SU-DHL-6 (cell line): ENCODE measurements around the gene RBM15.

ENCODE experiments used
- H2AFZ ChIP-seq: fragments of 200-600 bp; sonication (generic); 2 replicates; pipeline ENCODE4 v1.6.1; 2014; ENCODE audit warnings: low read depth, mild to moderate bottlenecking, moderate library complexity, mixed read lengths, antibody characterized with exemption, low read length; ENCODE audit not compliant: severe bottlenecking
- H3F3A ChIP-seq: fragments of 200-600 bp; shearing (Covaris generic); 2 replicates; pipeline ENCODE4 v1.6.0; 2016; ENCODE audit warnings: antibody characterized with exemption, mild to moderate bottlenecking; ENCODE audit not compliant: insufficient read depth
- H3K27ac ChIP-seq: fragments of 200-600 bp; sonication (generic); 2 replicates; pipeline ENCODE4 v1.5.1; 2016; ENCODE audit warnings: low read depth, mild to moderate bottlenecking, low read length, moderate library complexity, mixed read lengths
- H3K27me3 ChIP-seq: fragments of 200-600 bp; sonication (generic), shearing (Covaris generic); 2 replicates; pipeline ENCODE4 v1.6.0; 2014; ENCODE audit warnings: mild to moderate bottlenecking, low read length
- H3K36me3 ChIP-seq: fragments of 200-600 bp; sonication (generic); 2 replicates; pipeline ENCODE4 v1.6.1; 2014; ENCODE audit warnings: mild to moderate bottlenecking, low read length, mixed read lengths
- H3K4me2 ChIP-seq: fragments of 300-600, 200-600 bp; shearing (Covaris generic), sonication (generic); 2 replicates; pipeline ENCODE4 v1.6.0; 2014; ENCODE audit warnings: low read length, low read depth, mild to moderate bottlenecking; ENCODE audit not compliant: poor library complexity, severe bottlenecking
- H3K4me3 ChIP-seq: fragments of 200-600 bp; sonication (generic); 2 replicates; pipeline ENCODE4 v1.5.1; 2014; ENCODE audit warnings: antibody characterized with exemption, low read length, mild to moderate bottlenecking, mixed read lengths; ENCODE audit not compliant: insufficient read depth, poor library complexity, severe bottlenecking
- H3K79me2 ChIP-seq: fragments of 200-600 bp; sonication (generic); 2 replicates; pipeline ENCODE4 v1.6.1; 2014; ENCODE audit warnings: mild to moderate bottlenecking, low read length, moderate library complexity; ENCODE audit not compliant: insufficient read depth
- H3K9ac ChIP-seq: fragments of 200-600 bp; sonication (generic); 2 replicates; pipeline ENCODE4 v1.7.0; 2014; ENCODE audit warnings: mild to moderate bottlenecking, low read length
- H3K9me2 ChIP-seq: fragments of 200-600 bp; sonication (generic); replicated peaks from 2 replicates; pipeline ENCODE4 v1.6.1; 2014; ENCODE audit warnings: low read length; ENCODE audit not compliant: insufficient read depth
- H3K9me3 ChIP-seq: fragments of 200-600 bp; sonication (generic); 2 replicates; pipeline ENCODE4 v1.6.1; 2014; ENCODE audit warnings: low read length, mixed read lengths; ENCODE audit not compliant: insufficient read depth
- H4K20me1 ChIP-seq: fragments of 200-600 bp; sonication (generic); 2 replicates; pipeline ENCODE4 v1.6.1; 2014; ENCODE audit warnings: low read depth, mild to moderate bottlenecking, antibody characterized with exemption, low read length, moderate library complexity, mixed read lengths
- CTCF ChIP-seq: fragments of 200-600 bp; sonication (generic); IDR thresholded peaks from one replicate; pipeline ENCODE4 v1.5.1; 2017; ENCODE audit warnings: antibody characterized with exemption, mild to moderate bottlenecking, low read length, moderate library complexity; ENCODE audit not compliant: insufficient read depth, poor library complexity, severe bottlenecking
- EZH2phosphoT487 ChIP-seq: fragments of 200-600 bp; sonication (generic), shearing (Covaris generic); conservative IDR thresholded peaks from 2 replicates; pipeline ENCODE4 v1.6.1; 2018; ENCODE audit warnings: mild to moderate bottlenecking, antibody characterized with exemption, low read length, moderate library complexity, mixed read lengths

Gene RBM15

GRCh38 chr1:110383251-110383990 is 44.2 kb downstream of the RBM15 start:
- Histone ChIP-seq H2AFZ (no peak overlapping the region), H3K79me2 (no peaks in the 10 kb centered on the region), H3F3A (peaks cover 62% of the 10 kb centered on the region), H3K27ac (peak overlapping the region; percentile 91), H3K9me2 (no peaks in the 10 kb centered on the region), H3K4me3 (no peak overlapping the region), H3K27me3 (no peaks in the 10 kb centered on the region), H3K36me3 (peaks cover 7% of the 10 kb centered on the region; the same call in 1 of the 2 replicates), H3K9ac (0 out of 2 replicates have a peak overlapping the region, but pooled peaks have one; percentile 10), H4K20me1 (no peaks in the 10 kb centered on the region), H3K4me2 (peak overlapping the region; percentile 59), H3K9me3 (no peaks in the 10 kb centered on the region)
- TF ChIP-seq EZH2phosphoT487 (no peak), CTCF (no peak)

- no peaks in the 10 kb centered on the region for H3K9me3 ChIP-seq
- H3K4me2 ChIP-seq = peak overlapping the region; percentile 59
- no peak overlapping the region for H2AFZ ChIP-seq
- H3K4me3 ChIP-seq = peak overlapping the region; percentile 7
- H3K9ac ChIP-seq = peak overlapping the region; percentile 23; the same call in 1 of the 2 replicates
- no peaks in the 10 kb centered on the region for H3K9me2 ChIP-seq
- no peaks in the 10 kb centered on the region for H4K20me1 ChIP-seq
- H3K79me2 ChIP-seq = no peaks in the 10 kb centered on the region
- peak overlapping the region; percentile 91 for H3K27ac ChIP-seq
- no peaks in the 10 kb centered on the region for H3K36me3 ChIP-seq
- H3F3A ChIP-seq = peaks cover 59% of the 10 kb centered on the region
- H3K27me3 ChIP-seq = no peaks in the 10 kb centered on the region
- TF ChIP-seq CTCF (no peak), EZH2phosphoT487 (no peak)
These were observed 45.6 kb downstream of the RBM15 start for GRCh38 chr1:110384581-110385321.

GRCh38 chr1:110385369-110385768 is 46.2 kb downstream of the RBM15 start:
- Histone ChIP-seq H3K4me3 (peak overlapping the region; percentile 7), H3F3A (peaks cover 54% of the 10 kb centered on the region), H3K27ac (peak overlapping the region; percentile 91), H3K79me2 (no peaks in the 10 kb centered on the region), H3K9me2 (no peaks in the 10 kb centered on the region), H2AFZ (no peak overlapping the region), H3K9ac (peak overlapping the region; percentile 19; the same call in 1 of the 2 replicates), H3K36me3 (no peaks in the 10 kb centered on the region), H3K9me3 (no peaks in the 10 kb centered on the region), H3K4me2 (peak overlapping the region; percentile 59), H3K27me3 (no peaks in the 10 kb centered on the region), H4K20me1 (no peaks in the 10 kb centered on the region)
- TF ChIP-seq EZH2phosphoT487 = no peak
- no peak for TF ChIP-seq CTCF
